SW480 (cell line): ENCODE data around the gene SLC30A4.
"Not testable (repeated sequence)": the region's sequence is repeated elsewhere in the genome, so short reads cannot be mapped to it uniquely, and the experiment has no call there.

ENCODE experiments used
- DNase-seq: peaks from one replicate; pipeline ENCODE4 v3.0.0-alpha.2; 2016; ENCODE audit warnings: low spot score

The SLC30A4 gene

DNA sequence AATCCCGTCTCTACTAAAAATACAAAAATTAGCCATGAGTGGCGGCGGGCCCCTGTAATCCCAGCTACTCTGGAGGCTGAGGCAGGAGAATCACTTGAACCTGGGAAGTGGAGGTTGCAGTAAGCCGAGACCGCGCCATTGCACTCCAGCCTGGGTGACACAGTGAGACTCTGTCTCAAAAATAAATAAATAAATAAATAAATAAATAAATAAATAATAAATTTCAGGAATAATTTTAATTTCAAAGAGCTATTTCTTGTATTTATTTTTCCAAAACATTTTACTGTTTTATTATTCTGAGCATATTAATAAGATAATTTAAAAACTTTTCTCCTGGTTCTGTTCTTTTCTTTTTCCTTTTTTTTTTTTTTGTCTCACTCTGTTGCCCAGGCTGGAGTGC lies 15.4 kb downstream of the SLC30A4 start:
- DNase-seq = not testable (repeated sequence)

DNA sequence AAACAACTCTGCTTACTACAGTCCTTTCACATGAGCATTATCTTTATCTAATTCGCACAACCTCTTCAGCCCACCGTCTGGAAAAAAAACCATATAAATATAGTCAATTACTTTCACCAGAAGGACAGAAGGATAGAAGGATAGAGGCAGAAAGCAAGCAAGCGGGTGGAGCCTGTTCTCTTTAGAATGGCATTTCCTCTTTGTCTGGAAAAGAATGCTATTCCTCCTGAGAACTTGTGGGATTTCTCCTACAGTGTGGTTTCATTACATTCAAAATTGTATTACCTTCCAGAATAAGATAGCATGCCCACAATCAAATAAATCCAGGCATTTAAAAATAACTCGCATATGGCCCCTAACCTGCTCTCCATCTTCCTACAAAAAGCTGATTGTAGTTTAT lies 23.1 kb downstream of the SLC30A4 start:
- no peak for DNase-seq

DNA sequence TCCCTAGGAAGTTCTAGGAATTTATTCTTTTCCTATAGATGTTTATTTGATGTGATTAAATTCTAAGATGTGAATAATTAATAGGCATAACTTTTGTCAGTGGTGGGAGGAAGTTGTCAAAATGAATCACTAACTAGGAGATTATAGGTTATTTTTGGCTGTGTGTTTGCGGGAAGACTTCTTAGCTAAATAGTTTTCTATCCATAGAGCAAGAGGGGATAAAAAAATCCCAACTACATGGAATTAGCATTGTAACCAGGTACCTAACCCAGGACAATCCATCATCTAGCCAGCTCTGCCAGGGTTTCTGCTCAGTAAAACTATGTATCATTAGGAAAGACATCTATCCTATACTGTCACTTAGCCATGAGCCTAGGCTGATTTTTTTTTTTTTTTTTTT lies 23.9 kb downstream of the SLC30A4 start:
- DNase-seq = no peak

DNA sequence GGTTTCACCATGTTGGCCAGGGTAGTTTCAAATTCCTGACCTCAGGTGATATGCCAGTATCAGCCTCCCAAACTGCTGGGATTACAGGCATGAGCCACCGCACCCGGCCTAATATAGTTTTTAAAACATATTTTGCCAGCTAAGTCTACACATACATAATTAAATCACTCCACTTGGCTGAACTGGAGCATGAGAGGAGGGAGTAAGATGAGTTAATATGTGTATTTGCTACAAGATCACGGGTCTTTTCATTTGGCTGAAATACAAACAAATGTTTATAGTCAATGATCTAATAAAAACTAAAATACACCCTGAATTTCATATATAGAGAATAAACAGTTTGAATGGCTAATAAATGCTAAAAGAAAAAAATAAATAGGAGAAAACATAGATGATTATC lies 25.3 kb downstream of the SLC30A4 start:
- DNase-seq = no peak

- DNase-seq = no peak
These were observed 25.9 kb downstream of the SLC30A4 start for GRCh38 chr15:45496658-45497057.

DNA sequence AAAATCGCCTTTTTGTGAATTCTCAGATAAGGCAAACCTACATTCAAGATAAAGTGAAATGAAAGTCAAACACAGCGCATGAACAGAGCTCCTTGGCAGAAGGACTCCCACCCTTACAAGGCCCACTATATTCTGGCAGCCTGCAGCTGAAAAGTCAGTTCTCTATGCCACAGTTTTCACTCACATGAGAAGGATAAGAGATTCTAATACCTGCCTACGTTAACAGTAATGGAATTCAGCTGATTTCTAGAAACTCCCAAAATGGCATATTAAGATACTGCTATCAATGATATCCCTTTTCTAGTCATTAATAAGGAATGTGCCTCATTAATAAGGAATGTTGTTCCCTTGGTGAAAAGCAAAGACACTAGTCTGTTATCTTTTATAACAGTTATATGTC lies 27.0 kb downstream of the SLC30A4 start:
- no peak for DNase-seq

DNA sequence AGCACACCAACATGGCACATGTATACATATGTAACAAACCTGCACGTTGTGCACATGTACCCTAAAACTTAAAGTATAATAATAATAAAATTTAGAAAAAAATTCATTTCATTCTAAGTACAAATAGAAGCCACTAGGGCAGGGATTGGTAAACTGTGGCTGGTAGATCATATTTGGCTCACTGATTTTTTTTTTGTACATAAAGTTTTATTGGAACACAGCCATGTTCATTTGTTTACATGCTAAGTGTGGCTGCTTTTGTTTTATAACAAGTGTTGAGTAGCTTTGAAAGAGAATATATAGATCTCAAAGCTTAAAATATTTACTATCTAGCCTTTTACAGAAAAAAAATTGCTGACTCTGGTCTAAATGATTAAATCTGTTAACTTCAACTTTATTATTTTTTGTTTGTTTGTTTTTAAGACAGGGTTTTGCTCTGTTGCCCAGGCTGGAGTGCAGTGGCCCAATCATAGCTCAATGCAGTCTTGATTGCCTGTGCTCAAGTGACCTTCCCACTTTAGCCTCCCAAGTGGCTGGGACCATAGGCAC lies 32.8 kb downstream of the SLC30A4 start:
- no peak for DNase-seq

- no peak for DNase-seq
These were observed 36.2 kb downstream of the SLC30A4 start for GRCh38 chr15:45486317-45486716.

DNA sequence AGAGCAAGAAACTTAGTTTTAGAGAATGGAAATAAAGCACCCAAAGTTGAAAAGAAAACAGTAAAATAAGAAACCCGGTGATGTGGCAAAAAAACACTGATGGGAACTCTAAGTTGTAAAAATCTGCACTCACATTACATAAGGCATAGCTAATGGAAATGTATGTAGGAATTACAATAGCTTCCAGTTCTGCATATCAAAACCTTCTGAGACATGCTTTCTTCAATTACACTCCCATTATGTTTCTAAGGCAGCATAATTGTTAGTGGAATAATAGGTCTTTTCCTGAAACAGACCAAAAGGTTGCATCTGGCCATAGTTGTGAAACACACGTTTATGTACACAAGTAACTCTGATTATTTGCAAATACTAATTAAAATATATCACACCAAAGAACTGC lies 41.4 kb downstream of the SLC30A4 start:
- DNase-seq = no peak

- no peak for DNase-seq
These were observed 46.1 kb downstream of the SLC30A4 start for GRCh38 chr15:45476410-45476809.

- no peak for DNase-seq
These were observed 47.8 kb downstream of the SLC30A4 start for GRCh38 chr15:45474799-45475198.

- DNase-seq = no peak
These were observed 49.5 kb downstream of the SLC30A4 start for GRCh38 chr15:45473068-45473467.

DNA sequence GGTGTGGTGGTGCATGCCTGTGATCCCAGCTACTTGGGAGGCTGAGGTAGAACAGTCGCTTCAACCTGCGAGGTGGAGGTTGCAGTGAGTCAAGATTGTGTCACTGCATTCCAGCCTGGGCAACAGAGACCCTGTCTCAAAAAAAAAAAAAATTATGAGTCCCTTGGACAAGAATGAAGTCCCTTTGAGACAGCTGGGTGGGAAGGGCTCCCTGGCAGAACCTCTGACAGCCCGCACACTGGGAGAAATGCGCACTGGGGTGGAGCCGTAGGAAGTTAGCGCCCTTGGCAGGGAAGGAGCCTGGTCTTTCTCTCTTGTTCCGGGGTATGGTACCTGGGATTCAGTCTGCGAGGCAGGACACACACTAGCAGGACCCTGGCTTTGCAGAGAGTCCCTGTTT lies 51.4 kb downstream of the SLC30A4 start:
- no peak for DNase-seq

- no peak for DNase-seq
These were observed 53.1 kb downstream of the SLC30A4 start for GRCh38 chr15:45469441-45469840.

DNA sequence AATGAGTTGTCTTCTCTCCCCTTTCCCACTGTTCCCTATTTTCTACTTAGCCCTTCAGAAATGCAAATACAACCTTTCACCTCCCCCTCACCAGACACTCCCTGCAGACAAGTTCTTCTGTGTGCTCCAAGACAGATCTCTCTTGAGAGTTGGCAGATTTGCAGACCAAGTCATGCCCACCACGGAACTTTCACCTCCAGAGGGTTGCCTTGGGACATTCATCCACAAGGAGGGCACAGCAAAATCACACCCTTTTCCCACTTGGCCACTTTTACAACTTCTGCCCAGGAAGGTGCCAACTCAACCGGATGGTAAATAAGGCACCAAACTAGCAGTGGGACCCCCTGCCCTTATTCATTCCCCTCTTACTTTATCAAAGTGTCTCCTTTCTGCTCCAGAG lies 53.5 kb downstream of the SLC30A4 start:
- DNase-seq = no peak

- no peak for DNase-seq
These were observed 54.3 kb downstream of the SLC30A4 start for GRCh38 chr15:45468294-45468693.

DNA sequence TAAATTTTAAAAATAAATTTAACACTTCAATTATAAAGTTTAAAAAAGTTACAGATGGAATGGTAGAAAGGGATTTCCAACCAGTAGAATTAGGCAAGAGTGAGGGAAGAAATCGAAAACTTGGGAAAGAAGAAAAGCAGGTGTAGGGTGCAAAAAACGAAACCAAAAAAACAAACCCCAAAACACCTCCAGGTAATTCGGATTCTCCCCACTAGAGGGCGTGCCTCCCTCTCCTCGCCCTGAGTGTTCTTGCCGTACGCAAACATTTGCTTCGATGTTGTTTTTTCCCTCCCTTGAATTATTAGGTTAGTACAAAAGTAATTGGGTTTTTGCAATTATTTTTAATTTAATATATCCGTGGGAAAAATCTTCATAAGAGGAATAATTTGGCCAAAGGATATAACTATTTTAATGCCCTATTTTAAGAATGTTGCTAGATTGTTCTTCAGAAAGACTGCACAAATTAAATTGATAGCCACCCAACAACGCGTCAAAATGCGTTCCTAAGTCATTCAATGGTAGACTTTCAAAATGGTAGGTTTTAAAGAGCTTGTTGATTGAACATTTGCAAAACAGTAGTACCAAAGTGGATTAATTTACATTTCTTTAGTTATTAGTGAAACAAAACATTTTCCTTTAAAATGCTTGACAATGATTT lies 63.7 kb downstream of the SLC30A4 start:
- DNase-seq = peak; percentile 37

GRCh38 chr15:45457641-45458539 lies 64.7 kb downstream of the SLC30A4 start:
- DNase-seq = peak; percentile 75

DNA sequence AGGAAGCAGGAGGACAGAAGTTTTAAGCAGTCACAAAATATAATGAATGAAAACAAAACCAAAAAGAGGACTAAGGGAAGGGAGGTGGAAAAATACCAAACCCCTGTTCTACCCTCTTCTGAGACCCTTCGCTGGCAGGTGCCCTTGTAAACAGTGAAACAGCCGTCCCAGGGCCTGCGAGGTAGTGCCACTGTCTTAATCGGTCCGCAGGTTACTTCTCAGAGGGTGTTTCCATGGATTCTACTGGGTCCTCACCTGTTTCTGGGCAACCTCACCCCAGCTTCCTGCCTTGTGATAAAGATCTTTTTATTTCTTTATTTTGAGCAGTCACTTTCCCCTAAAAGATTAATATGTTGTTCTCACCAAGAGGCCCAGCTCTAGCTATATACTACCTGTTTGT lies 65.3 kb downstream of the SLC30A4 start:
- no peak for DNase-seq

GRCh38 chr15:45456212-45457106 lies 66.1 kb downstream of the SLC30A4 start:
- DNase-seq = peak; percentile 84

GRCh38 chr15:45454814-45455213 lies 67.7 kb downstream of the SLC30A4 start:
- peak; percentile 71 for DNase-seq

DNA sequence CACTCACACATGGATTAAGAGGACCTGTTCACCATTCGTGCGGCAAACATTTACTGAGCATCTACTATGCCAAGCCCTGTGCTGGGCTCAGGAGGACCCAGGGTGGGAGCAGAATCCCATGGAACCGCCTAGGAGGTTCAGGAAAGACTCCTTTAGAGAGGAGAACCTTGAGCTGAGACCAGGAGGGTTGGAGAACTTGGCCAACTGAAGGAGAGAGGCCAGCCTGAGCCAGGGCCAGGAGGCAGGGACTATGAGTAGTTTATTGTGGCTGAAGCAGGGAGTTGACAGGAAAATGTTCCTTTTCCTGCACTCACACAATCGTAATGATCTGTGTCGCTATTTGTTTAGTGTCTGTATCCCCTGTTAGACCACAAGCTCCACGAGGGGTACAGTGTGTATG lies 71.3 kb downstream of the SLC30A4 start:
- no peak for DNase-seq
